ENCODE results near the gene TBK1. TPM values are rescaled to one million over a fixed set of nuclear protein-coding genes. Genes with fewer than 3 reads are reported as not detected.

Gene TBK1
- total RNA-seq, 1 experiment from 2014 or later = 23.6 TPM

DNA sequence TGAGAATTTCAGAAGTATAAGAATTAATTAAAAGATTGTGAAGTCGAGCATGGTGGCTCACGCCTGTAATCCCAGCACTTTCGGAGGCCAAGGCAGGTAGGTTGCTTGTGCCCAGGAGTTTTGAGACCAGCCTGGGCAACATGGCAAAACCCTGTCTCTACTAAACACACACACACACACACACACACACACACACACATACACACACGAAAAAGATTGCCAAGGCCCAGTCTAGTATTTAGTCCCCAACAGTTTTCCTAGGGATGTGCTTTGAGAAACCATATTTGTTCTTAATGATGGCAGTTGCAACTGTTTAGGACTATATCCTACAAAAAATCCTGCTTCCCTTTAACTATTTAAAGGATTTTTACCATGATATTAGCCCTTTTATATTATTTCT is 6.0 kb downstream of the TBK1 start:
- WGBS (ENCODE audit: extremely low coverage, insufficient read length, low lambda C conversion rate) = no CpG with 5 or more reads among the region's 4 CpGs
- H3K27me3 Mint-ChIP-seq (ENCODE audit: low read depth) = no peaks in the 10 kb centered on the region
- no peak overlapping the region for H2BK12ac ChIP-seq (ENCODE audit: insufficient read length, low read depth, low read length)
- no peak overlapping the region for H2BK120ac ChIP-seq (ENCODE audit: low read depth, low read length, poor library complexity, severe bottlenecking)
- no peaks in the 10 kb centered on the region for H3K9me3 Mint-ChIP-seq
- H3K79me2 ChIP-seq (ENCODE audit: insufficient read depth, low read length) = peaks cover 12% of the 10 kb centered on the region; the same call in 1 of the 2 replicates
- no peaks in the 10 kb centered on the region for H4K20me1 ChIP-seq (ENCODE audit: control insufficient read depth, insufficient read depth, insufficient read length)
- no peak overlapping the region for H4K91ac ChIP-seq (ENCODE audit: insufficient read length, low read depth, low read length)
- H2AK5ac ChIP-seq (ENCODE audit: insufficient read length, low read length) = no peak overlapping the region
- no peak overlapping the region; a peak in 1 of 7 replicates for H3K27ac Mint-ChIP-seq
- no peak overlapping the region for H2BK15ac ChIP-seq (ENCODE audit: low read depth, low read length)
- H3K4me1 ChIP-seq (ENCODE audit: insufficient read depth, low read length) = peaks cover 2% of the 10 kb centered on the region; the same call in 1 of the 2 replicates
- no peak overlapping the region for H2BK20ac ChIP-seq (ENCODE audit: low read depth, low read length, poor library complexity, severe bottlenecking)
- H3K4me1 Mint-ChIP-seq = peaks cover 12 to 18% of the 10 kb centered on the region in 2 experiments
- no peak overlapping the region for H3K4me3 Mint-ChIP-seq
- no peak overlapping the region for H2BK5ac ChIP-seq (ENCODE audit: insufficient read length, low read length)
- no peaks in the 10 kb centered on the region for H3K27me3 ChIP-seq (ENCODE audit: insufficient read depth, low read length)
- H3K56ac ChIP-seq (ENCODE audit: insufficient read length, low read depth, low read length) = no peak overlapping the region
- H3K23ac ChIP-seq (ENCODE audit: insufficient read length, low read depth, low read length) = no peak overlapping the region
- no peak overlapping the region for H3K18ac ChIP-seq (ENCODE audit: insufficient read length, low read depth, low read length)
- H3K27ac ChIP-seq (ENCODE audit: insufficient read length, low read depth, low read length) = no peak overlapping the region
- H3K9me3 ChIP-seq (ENCODE audit: control insufficient read depth, low read depth, low read length) = no peaks in the 10 kb centered on the region
- no peak overlapping the region for H4K5ac ChIP-seq (ENCODE audit: insufficient read length, low read depth, low read length)
- H3K36me3 Mint-ChIP-seq (ENCODE audit: insufficient read depth in 1 of 3, low read depth in 3 of 3) = peaks cover 9 to 41% (median 28%) of the 10 kb centered on the region in 3 experiments; a peak in 6 of 7 replicates
- no peak overlapping the region for H2AFZ ChIP-seq (ENCODE audit: low read length)
- TF ChIP-seq CTCF (conservative IDR thresholded peaks at IDR 0.05) = no peak
- DNase-seq = no peak
- H4K8ac ChIP-seq (replicated peaks; ENCODE audit: insufficient read length, low read depth, low read length) = no peak overlapping the region
- no peak overlapping the region for H3K9ac ChIP-seq (ENCODE audit: extremely low read depth, insufficient read length, low read length)
- no peak overlapping the region for H3K14ac ChIP-seq (ENCODE audit: insufficient read depth, low read length)
- no peak overlapping the region for H3K4me2 ChIP-seq (ENCODE audit: insufficient read depth, insufficient read length, low read length)
- no peak overlapping the region for H3K4ac ChIP-seq (ENCODE audit: low read depth, low read length)
- H3K79me1 ChIP-seq (ENCODE audit: insufficient read depth, low read depth, low read length, poor library complexity, severe bottlenecking) = peaks cover 5% of the 10 kb centered on the region
- no peak overlapping the region for H3T11ph ChIP-seq (ENCODE audit: low read length)
- peaks cover under 1% of the 10 kb centered on the region for H3K23me2 ChIP-seq (ENCODE audit: insufficient read length, low read depth, low read length, poor library complexity, severe bottlenecking)
